ENCODE measurements around the gene CPLX3.
"Not testable (repeated sequence)": the region's sequence is repeated elsewhere in the genome, so short reads cannot be mapped to it uniquely, and the experiment has no call there.

CPLX3 gene, protein sequence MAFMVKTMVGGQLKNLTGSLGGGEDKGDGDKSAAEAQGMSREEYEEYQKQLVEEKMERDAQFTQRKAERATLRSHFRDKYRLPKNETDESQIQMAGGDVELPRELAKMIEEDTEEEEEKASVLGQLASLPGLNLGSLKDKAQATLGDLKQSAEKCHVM

DNA sequence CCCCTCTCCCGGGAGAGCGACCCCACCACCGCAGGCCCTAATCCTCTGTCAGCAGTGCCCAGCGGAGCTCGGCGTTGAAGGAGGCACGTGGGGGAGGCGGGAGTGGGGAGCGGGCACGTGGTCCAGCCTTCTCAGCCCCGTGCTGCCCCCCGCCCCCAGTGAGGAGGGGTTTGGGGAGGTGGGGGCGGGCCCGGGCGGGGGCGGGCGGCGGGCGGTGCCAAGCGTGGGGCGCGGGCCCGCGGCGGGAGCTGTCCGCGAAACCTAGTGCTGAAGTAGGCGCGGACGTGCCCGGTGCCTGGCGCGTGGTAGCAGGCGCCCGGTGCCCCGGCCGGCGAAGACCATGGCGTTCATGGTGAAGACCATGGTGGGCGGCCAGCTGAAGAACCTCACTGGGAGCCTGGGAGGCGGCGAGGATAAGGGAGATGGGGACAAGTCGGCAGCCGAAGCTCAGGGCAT is at the start of gene CPLX3:
TSS of gene CPLX3 (plus strand) at position 264 of the 456 bp plus-strand sequence. CDS start at position 341, 77 bp downstream.
- DNase-seq = no peak

GRCh38 chr15:74776821-74777768 is 49.3 kb upstream of the CPLX3 start:
- no peak for DNase-seq

DNA sequence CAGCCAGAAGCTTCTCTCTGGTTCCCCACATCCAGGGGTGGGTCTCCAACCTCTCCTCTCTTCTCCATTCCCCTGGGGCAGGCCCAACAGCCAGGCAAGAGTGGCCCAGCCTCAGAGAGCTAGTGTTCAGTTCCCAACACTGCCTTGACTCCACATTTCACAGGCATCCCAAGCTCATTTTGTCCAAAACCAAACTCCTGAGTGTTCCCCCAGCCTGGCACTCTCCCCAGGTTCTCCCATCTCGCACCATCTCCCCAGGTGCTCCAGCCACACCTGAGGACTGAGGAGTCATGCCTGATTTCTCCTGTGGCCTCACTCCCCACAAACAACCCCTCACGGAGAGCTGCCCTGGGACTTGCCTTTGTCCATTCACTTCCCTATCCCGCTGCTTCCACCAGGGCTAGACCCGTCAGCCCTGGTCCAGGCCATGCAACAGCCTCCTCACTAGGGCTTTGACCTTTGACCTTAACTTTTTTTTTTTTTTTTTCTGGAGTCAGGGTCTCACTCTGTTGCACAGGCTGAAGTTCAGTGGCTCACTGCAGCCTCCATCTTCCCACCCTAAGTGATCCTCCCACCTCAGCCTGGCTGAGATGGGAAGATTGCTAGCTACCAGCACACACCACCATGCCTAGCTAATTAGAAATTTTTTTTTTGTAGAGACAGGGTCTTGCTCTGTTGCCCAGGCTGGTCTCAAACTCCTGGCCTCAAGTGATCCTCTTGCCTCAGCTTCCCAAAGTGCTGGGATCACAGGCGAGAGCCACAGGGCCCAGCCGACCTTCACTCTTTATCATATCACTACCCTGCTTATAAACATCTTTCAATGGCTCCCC is 48.4 kb upstream of the CPLX3 start:
- DNase-seq = no peak

DNA sequence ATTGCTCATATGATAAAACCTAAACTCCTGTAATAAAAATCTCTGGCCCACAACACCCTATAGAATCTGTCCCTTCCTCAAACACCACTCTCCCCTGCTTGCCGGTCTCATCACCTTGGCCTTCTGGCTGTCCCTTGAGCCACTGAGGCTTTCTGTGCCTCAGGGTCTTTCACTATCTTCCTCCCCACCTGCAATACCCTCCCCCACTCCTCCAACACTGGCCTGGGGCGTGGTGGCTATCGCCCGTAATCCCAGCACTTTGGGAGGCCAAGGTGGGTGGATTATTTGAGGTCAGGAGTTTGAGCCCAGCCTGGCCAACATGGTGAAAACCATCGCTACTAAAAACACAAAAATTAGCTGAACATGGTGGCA is 47.8 kb upstream of the CPLX3 start:
- no peak for DNase-seq

DNA sequence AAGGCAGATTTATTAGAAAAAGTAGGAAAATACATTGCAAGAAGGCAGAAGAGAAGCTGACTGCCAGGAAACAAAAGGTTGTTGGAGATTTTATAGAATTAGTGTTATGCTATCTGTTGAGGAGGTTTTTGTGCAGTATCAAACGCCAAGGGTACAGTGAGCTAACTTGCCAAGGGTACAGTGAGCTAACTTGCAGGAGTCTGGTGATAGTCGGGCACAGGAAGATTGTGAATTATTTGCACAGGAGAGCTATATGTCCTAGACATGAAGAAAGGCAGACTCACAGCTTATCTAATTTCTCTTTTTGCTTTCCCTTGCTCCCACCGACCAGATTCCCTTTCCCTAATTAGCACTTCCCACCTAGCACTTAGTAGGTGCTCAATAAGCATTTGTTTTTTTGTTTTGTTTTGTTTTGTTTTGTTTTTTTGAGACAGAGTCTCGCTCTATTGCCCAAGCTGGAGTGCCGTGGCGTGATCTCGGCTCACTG is 47.2 kb upstream of the CPLX3 start:
- DNase-seq = no peak

DNA sequence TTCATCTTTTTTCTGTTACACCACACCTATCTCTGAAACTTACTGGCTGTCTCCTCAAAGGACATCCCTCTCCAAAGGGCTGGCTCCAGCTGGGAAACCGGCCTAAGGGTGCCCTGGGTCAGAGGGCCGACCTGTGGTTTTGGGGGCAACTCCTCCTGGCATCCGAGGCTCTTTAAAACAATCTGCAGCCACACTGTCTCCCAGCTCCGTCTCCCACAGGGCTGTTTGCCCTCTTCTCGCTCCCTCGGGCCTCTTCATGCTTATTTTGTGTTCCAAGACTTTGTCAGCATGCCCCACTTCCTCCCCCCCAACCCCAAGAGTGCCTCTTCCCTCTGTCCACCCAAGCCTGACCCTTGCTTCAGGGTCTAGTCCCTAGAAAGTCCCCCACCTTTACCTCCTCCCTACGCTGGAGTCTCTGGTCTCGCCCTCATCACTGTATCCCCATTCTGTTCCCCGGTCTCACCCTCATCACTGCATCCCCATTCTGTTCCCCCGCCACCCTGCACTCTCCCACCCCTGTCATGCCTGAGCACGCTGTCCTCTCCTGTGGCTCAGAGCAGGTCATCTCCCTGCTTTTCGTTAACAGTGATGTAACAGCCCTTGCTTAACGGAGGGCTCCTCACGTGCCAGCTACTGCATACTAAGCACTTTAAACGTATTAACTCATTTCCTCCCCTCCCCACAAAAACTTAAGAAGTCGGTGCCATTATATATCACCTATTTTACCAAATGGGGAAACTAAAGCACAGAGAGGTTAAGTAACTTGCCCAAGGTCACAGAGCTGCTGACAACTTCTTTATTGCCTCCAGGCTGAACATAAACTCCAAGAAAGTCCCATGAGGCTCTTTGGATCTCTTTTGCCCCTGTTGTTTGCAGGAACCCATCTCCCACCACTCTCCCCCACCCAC is 45.6 kb upstream of the CPLX3 start:
- no peak for DNase-seq

DNA sequence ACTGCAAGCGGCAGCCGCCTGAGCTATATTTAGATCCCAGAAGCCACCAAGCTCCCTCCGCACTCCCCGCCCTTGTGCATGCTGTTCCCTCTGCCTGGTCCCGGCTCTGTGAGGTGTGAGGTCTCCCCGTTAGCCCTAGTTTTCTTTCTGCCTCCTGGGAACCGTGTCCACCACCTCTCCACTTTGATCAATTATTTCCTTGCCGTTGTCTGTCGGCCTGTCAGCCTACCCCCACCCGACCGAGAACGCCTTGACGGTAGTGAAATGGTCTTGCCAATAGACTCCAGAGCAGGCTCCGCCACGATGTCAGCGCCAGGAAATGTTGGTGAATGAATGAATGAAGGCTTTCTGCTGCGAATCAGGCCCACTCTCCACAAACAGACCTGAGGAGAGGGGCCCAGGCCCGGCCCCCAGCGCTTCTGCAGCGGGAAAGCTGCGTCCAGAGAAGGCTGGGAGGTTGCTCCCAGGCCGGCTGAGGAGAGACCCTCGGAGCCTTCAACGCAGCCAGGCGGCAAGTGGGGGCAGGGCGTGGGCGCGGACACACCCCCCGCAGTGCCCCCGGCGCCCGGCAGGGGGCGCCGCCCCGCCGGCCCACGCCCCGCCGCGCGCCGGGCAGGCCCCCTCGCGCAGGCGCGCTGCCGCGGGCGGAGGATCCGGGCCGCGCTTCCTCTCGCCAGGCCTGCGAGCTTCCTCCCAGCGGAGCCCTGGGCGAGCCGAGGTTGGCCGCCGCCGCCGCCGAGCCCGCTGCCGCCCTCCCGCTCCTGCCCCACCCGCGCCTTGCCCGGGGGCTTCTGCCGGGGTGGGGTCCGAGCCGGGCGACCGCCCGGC is 44.8 kb upstream of the CPLX3 start, which contains the start of gene CSK:
TSS of gene CSK (plus strand) at position 650 of the 828 bp plus-strand sequence. CDS start 16,218 bp downstream, outside the sequence.
- peak; percentile 27 for DNase-seq

- DNase-seq = no peak
These were observed 44.0 kb upstream of the CPLX3 start for GRCh38 chr15:74782259-74783071.

DNA sequence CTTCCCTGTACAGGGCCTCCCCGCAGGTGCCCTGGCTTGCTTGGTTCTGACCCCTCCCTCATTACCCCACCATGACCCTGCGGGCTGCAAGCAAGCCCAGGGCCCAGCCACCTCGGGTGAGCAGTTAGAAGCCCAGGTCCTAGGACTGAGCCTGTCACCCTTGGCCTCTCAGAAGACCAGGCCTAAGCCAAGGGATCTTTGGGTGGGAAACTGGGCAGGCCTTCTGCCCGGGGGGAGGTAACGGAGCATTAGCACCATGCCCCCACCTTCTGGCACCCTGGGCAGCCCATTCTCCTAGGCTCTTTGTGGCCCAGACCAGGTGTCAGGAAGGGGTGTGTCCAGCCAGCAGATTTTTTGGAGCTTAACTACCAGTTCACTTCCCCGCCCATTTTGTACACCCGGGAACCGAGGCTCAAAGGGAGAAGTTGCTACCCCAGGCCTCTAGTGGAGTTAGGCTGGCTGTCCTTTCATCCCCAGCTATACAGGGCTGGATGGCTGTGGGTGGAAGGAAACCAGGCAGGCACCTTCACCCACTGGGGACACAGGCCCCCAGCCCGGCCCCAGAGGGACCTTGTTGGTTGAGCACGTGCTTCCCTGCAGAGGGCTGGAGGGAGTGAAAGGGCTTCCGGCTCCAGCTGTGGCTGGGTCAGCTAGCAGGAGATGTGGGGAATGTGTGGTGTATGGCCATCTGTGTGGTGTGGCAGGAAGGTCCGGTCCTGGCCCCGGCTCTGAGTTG is 43.2 kb upstream of the CPLX3 start:
- no peak for DNase-seq

GRCh38 chr15:74783808-74784175 is 42.6 kb upstream of the CPLX3 start:
- DNase-seq = no peak

DNA sequence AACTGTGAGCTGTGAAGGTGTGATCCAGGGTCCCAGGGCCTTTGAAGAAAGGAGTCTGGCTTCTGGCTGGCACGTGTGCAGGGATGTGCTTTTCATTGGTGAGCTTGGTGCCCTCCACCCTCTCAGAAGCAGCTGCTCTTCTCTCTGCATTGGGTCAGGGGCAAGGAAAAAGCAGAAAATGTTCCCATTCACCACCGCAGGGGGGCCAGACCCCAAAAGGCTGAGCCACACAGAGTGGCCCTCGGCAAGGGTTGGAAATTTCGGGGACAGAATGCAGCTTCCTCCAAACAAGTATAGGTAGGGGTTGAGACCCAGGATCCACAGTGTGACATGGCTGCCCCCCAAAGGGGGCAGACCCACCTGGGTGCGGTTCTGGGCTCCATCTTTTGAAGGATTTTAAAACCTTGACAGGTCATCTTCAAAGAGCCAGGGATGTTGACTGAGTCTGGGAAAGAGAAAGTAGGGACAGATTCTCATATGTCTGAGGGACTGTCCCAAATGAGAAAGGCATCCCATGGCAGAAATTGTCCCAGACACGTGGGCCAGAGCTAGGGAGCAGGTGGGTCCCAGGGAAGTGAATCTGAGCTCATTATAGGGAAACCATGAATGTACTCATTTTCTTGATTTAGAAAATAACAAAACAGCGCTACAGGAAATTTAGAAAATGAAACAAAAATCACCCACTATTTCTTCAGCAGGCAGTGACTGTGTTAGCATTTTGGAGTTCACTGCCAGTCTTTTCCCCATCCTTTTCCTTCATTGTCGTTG is 41.8 kb upstream of the CPLX3 start:
- no peak for DNase-seq

DNA sequence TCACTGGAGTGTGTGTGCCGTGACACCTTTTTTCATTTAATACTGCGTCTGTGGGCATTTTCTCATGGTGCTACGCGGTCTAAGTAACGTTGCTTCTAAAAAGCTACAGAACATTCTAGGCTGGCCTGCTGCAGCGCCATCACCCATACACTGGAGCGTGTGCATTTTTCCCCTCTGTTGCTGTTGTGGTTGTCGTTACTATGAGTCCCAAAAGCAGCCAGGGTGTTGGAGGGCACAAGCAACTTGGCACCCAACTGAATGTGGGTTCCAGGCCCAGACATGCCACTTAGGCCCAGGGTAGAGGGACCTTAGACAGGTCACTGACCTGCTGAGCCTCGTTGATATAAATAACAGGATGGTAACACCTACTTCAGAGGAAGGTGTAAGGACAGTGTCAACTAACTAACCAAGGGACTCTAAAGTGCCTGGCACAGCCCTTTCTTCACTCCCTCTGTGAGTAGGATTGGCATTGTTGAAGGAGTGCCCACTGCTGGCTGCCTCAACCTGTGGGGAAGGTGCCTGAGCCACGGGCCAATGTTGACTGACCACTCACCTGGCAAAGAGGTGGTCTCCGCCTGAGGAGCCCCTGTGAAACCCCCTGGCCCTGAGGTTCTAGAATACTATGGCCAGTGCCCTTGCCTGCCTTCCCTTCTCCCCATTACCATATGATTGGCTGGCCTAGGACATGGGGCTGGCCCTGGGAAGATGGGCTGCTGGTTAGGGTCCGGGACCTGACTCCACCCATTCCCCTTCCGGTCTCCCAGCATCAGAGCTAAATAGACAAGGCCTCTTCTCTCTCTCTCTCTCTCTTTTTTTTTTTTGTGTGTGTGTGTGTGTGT is 41.0 kb upstream of the CPLX3 start:
- DNase-seq = no peak

DNA sequence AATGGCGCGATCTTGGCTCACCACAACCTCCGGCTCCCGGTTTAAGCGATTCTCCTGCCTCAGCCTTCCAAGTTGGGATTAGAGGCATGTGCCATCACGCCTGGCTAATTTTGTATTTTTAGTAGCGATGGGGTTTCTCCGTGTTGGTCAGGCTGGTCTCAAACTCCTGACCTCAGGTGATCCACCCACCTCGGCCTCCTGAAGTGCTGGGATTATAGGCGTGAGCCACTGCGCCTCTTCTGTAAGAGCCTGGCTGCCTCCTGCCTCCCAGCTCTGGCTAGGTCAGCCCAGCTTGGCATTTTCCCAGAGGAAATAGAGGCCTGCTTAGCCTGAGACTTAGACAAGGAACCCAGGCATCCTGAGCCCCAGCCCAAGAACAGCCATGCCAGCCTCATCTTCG is 40.3 kb upstream of the CPLX3 start:
- not testable (repeated sequence) for DNase-seq

DNA sequence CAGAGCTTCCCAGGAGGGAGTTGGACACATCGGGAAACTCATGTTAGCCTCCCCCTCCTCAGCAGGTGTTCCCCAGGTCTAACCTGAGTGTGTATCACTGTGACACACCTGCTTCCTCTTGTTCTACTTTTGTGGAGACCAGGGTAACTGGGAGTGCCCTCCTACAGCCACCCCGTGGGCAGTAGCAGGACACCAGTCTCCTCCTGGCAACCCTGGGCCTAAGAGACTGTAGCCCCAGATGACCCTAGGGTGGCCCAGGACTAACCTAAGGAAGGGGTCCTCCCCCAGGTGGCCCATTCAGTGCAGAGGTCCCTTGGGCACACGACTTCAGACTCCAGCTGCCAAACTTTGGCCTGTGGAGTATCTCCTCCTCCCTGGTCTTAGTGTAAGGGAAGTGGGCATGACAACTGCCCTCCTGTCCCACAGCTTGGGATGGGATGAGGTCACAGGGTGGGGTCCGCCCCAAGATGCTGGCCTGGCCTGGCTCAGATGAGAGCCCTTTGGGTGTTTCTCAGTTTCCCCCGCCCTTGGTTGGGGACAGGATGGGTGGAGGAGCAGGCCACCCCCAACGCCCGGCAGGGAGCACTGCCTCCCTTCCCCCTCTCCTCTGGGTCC is 39.8 kb upstream of the CPLX3 start:
- DNase-seq = no peak

- no peak for DNase-seq
These were observed 39.0 kb upstream of the CPLX3 start for GRCh38 chr15:74787251-74788041.

DNA sequence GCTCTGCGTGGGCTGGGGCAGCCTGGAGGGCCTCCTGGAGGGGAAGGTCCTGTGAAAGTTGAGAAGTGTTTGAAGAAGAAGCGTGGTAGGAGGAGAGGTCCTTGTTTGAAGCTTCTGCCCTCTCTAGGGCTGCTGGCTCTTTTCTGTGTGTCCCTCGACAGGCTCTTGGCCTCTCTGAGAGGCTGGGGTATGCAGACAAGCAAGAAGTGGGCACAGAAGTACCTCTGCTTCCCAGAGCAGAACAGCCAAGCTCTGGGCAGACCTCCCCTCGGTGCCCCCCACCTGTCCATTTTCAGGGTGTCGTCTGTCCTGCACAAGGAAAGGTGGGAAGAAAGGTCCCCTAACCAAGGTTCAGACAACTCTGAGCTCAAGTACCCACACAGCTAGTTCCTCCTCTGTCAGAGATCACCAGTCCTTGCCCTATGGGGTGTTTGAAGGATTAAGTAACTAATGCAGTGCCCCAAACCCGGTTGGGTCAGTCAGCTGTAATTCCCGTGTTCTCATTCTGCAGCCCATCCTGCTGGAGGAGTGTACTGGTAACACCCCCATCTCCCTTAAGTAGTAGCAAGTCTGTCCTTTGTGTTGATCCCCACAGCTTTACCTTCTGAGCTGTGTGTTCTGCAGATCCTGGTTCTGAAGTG is 38.3 kb upstream of the CPLX3 start:
- no peak for DNase-seq

All from DMS79 treated with DMSO at 0.1 percent for 48 hours (cell line).